ENCODE data around the gene PTGER1. TPM values are rescaled to one million over a fixed set of nuclear protein-coding genes. Genes with fewer than 3 reads are reported as not detected.
A peak's percentile ranks its signal among the peaks of the same experiment; 100 is the strongest.

PTGER1 gene
- total and polyA plus RNA-seq, 9 of the 15 experiments (the other 6 are each of a cell fraction or from before 2014, with no cell fraction given): 0.06 to 0.36 (median 0.31) TPM; not detected in 5

DNA sequence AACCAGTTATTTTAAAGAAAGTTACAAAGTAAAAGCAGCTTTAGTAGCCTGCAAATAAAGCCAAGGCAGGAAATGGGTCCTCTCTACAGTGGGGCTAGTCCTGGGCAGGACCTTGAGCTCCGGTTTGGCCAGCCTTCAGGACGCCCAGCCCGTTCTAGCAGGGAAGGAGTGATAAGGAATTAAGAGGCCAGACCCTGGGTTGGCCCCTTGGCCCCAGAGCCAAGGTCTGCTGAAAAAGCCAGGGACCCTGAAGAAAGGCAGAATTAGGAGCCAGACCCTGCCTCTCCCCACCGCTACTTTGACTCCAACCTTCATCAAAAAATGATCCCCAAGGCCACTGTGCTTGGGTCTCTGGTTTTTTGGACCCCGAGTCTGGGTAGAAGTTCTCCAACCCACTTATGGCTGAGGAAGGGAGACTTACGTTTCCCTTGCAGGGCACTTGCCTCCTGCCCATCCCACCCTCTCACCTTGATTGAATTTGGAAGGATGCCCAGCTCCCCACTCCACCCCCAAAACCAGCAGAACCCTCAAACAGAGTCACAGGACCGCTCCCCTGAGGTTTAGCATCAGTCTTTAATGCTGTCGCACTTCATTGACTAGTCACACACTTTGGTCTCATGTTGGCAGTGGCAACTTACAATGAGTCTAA is 39.2 kb upstream of the PTGER1 start:
- ChIA-PET POLR2A (interaction anchor here (0.7 to 6.3 kb wide), 10 partner anchors 8 to 106 kb away, joined by 3 to 70 read pairs (median 4); no protein-coding TSS in a partner anchor), CTCF (ENCODE audit: low intra/inter-chr PET ratio) (no interaction called here)
- Histone ChIP-seq H3K79me2 (ENCODE audit: control insufficient read depth, insufficient read depth, low read length) (peaks cover 45% of the 10 kb centered on the region), H3K27me3 (ENCODE audit: control insufficient read depth in 2 of 2, insufficient read depth in 2 of 2, low read length in 2 of 2) (no peaks in the 10 kb centered on the region), H3K27ac (ENCODE audit: extremely low read depth, low read depth, low read length) (peak overlapping the region; percentile 6; the same call in 1 of the 3 replicates), H2AFZ (ENCODE audit: low read depth, low read length) (no peak overlapping the region), H3K4me3 (no peak overlapping the region), H4K20me1 (replicated peaks; ENCODE audit: control insufficient read depth, insufficient read depth, low read length) (peaks cover 26% of the 10 kb centered on the region), H3K9ac (ENCODE audit: insufficient read depth in 1 of 2, low read depth in 2 of 2, low read length in 2 of 2) (peak overlapping the region in 1 of 2 experiments; percentile 72; a peak in 2 of 4 replicates), H3K36me3 (ENCODE audit: control insufficient read depth, insufficient read depth, low read length) (peaks cover 38% of the 10 kb centered on the region), H3K9me3 (replicated peaks; ENCODE audit: control insufficient read depth, insufficient read depth, low read depth, low read length) (no peaks in the 10 kb centered on the region), H3K9me1 (ENCODE audit: control insufficient read depth, insufficient read depth, low read length) (no peaks in the 10 kb centered on the region), H3K4me1 (replicated peaks in 1 of 2; ENCODE audit: control insufficient read depth in 2 of 2, insufficient read depth in 2 of 2, low read length in 2 of 2) (peaks cover 50 to 57% of the 10 kb centered on the region in 2 experiments), H3K4me2 (ENCODE audit: insufficient read depth, low read length) (peak overlapping the region; percentile 28)
- ATAC-seq (no peak), FAIRE-seq (no peak), DNase-seq (ENCODE audit: extremely low read depth in 1 of 4, low spot score in 3 of 4) (peak in 1 of 4 experiments; percentile 49)
- 58% methylated on average over 7 of the region's 8 CpGs for WGBS (ENCODE audit: insufficient coverage, low coverage, missing lambda C conversion rate)
- intact Hi-C loops (cut with micrococcal nuclease) (no loop called here), in situ Hi-C loops (cut with MboI) (no loop called here)
- no TSS peak for BruUV-seq (replicated peaks)
- TF ChIP-seq JUN (IDR thresholded peaks at IDR 0.05; ENCODE audit: borderline replicate concordance, low read depth, low read length) (no peak), JUN (CRISPR knock-in tag; IDR thresholded peaks at IDR 0.05; ENCODE audit: borderline replicate concordance) (no peak), RNF219 (CRISPR knock-in tag; IDR thresholded peaks at IDR 0.05) (no peak), EWSR1 (IDR thresholded peaks at IDR 0.05; ENCODE audit: borderline replicate concordance, low read depth, partially characterized antibody) (no peak), CXXC5 (CRISPR knock-in tag; IDR thresholded peaks at IDR 0.05) (peak; percentile 47; the same call in 1 of the 2 replicates), NCOR1 (IDR thresholded peaks at IDR 0.05) (no peak), CCNT2 (IDR thresholded peaks at IDR 0.05; ENCODE audit: borderline replicate concordance, extremely low read depth, insufficient read length, low read depth, low read length) (peak; percentile 40), PML (IDR thresholded peaks at IDR 0.05; ENCODE audit: low read length) (peak; percentile 17; the same call in 1 of the 2 replicates), ZNF121 (CRISPR knock-in tag; conservative IDR thresholded peaks at IDR 0.05) (no peak), ZC3H4 (CRISPR knock-in tag; IDR thresholded peaks at IDR 0.05; ENCODE audit: borderline replicate concordance) (peak; percentile 67; the same call in 1 of the 2 replicates), CTCF (IDR thresholded peaks at IDR 0.05 in 2 of 3, conservative IDR thresholded peaks at IDR 0.05 in 1 of 3; ENCODE audit: insufficient read depth in 2 of 3, low read depth in 1 of 3, low read length in 3 of 3) (no peak)
- TF ChIP-seq, protein P1, sequence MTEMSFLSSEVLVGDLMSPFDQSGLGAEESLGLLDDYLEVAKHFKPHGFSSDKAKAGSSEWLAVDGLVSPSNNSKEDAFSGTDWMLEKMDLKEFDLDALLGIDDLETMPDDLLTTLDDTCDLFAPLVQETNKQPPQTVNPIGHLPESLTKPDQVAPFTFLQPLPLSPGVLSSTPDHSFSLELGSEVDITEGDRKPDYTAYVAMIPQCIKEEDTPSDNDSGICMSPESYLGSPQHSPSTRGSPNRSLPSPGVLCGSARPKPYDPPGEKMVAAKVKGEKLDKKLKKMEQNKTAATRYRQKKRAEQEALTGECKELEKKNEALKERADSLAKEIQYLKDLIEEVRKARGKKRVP (CRISPR knock-in tag; IDR thresholded peaks at IDR 0.05): no peak
